Panc1 (cell line): ENCODE data around the gene LRRC23.

Experiments used
- CTCF ChIP-seq: fragments of 450-650 bp; IDR thresholded peaks from 2 replicates; pipeline ENCODE4 v1.5.1; 2017; ENCODE audit warnings: mild to moderate bottlenecking
- POLR2AphosphoS5 ChIP-seq: IDR thresholded peaks from 2 replicates; pipeline ENCODE4 v1.6.1; 2012; ENCODE audit warnings: mild to moderate bottlenecking, low read depth, low read length, moderate library complexity
- REST ChIP-seq, 2 experiments: IDR thresholded peaks; 2 replicates each; pipeline ENCODE4 v1.6.1; 2011 to 2012; ENCODE audit warnings: low read depth in 2 of 2, control low read depth in 1 of 2, low read length in 1 of 2, mild to moderate bottlenecking in 1 of 2, moderate library complexity in 1 of 2; ENCODE audit not compliant: insufficient read depth in 1 of 2
- SIN3A ChIP-seq: IDR thresholded peaks from 2 replicates; pipeline ENCODE4 v1.6.1; 2012; ENCODE audit warnings: low read depth, mild to moderate bottlenecking, low read length, moderate library complexity, borderline replicate concordance; ENCODE audit not compliant: insufficient read depth
- TCF7L2 ChIP-seq: IDR thresholded peaks from 2 replicates; pipeline ENCODE4 v1.6.1; 2011; ENCODE audit warnings: mild to moderate bottlenecking, low read depth, low read length, inconsistent platforms

DNA sequence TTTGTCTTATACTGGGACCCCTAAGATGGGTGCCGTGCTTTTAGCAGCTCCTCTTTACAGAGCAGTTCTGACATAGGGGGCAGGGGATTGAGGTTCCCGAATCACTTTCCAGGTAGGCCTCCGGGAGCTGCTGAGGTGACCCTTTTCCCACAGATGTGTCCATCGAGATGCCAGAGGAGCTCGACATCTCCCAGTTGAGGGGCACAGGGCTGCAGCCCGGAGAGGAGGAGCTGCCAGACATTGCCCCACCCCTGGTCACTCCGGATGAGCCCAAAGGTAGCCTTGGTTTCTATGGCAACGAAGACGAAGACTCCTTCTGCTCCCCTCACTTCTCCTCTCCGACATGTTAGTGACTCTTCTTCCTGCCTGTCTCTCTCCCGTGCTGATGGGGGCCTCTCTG is 41.6 kb upstream of the LRRC23 start:
- TF ChIP-seq CTCF (no peak), REST (IDR thresholded peaks at IDR 0.05; ENCODE audit: insufficient read depth in 1 of 2, low read depth in 2 of 2, low read length in 1 of 2) (no peak), POLR2AphosphoS5 (no peak), SIN3A (no peak), TCF7L2 (no peak)
